Gastroesophageal sphincter (tissue), 3 donors: ENCODE data around the gene CADM2.

Source experiments
- EP300 ChIP-seq: sonication (generic); formaldehyde crosslinking; IDR thresholded peaks from one replicate; pipeline ENCODE4 v1.6.1; 2017; ENCODE audit warnings: antibody characterized with exemption, mild to moderate bottlenecking
- POLR2A ChIP-seq, 2 donors: fragments of 450-650 bp; IDR thresholded peaks; one replicate each; pipeline ENCODE4 v1.6.1; 2017; ENCODE audit warnings: antibody characterized with exemption in 2 of 2, mild to moderate bottlenecking in 2 of 2, moderate library complexity in 1 of 2
- POLR2AphosphoS5 ChIP-seq: sonication (generic); formaldehyde crosslinking; IDR thresholded peaks from one replicate; pipeline ENCODE4 v1.6.1; 2017; ENCODE audit warnings: antibody characterized with exemption
- TF ChIP-seq, protein P1 (sequence below), 4 experiments: fragments of 200-600 bp in 2 of 4; fragments of 450-650 bp in 2 of 4; sonication (generic) in 1 of 4; IDR thresholded peaks; one replicate each; pipeline ENCODE4 v1.5.1; 2017 to 2019; ENCODE audit warnings: antibody characterized with exemption in 4 of 4, mild to moderate bottlenecking in 2 of 4, moderate library complexity in 2 of 4

DNA sequence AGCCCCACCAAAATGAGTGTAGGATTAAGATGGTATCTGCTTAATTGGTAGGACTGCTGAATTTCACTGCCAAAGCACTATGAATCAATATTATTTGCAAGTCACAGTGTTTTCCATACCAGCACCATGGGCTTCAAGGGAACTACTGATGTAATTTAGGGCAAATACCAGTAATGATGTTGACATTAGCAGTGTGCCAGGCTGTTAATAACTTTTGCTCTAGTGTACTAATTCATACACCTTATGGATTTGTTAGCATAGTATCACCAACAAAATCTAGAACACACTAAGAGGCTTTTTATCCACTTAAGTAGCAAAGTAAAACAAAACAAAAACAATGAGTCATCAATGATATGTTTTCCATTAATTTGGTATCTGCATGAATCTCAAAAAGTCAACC is 888.2 kb downstream of the CADM2 start:
- TF ChIP-seq, protein P1, sequence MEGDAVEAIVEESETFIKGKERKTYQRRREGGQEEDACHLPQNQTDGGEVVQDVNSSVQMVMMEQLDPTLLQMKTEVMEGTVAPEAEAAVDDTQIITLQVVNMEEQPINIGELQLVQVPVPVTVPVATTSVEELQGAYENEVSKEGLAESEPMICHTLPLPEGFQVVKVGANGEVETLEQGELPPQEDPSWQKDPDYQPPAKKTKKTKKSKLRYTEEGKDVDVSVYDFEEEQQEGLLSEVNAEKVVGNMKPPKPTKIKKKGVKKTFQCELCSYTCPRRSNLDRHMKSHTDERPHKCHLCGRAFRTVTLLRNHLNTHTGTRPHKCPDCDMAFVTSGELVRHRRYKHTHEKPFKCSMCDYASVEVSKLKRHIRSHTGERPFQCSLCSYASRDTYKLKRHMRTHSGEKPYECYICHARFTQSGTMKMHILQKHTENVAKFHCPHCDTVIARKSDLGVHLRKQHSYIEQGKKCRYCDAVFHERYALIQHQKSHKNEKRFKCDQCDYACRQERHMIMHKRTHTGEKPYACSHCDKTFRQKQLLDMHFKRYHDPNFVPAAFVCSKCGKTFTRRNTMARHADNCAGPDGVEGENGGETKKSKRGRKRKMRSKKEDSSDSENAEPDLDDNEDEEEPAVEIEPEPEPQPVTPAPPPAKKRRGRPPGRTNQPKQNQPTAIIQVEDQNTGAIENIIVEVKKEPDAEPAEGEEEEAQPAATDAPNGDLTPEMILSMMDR (IDR thresholded peaks at IDR 0.05): no peak
- TF ChIP-seq POLR2A (IDR thresholded peaks at IDR 0.05): no peak
- no peak for TF ChIP-seq EP300
- no peak for TF ChIP-seq POLR2AphosphoS5
